ENCODE data around the gene NDST4.
"Not testable (repeated sequence)": the region's sequence is repeated elsewhere in the genome, so short reads cannot be mapped to it uniquely, and the experiment has no call there.

Gene NDST4

GRCh38 chr4:115053313-115053712, 60.1 kb downstream of the NDST4 start:
- no peak for DNase-seq

- no peak for DNase-seq
These were observed 70.9 kb downstream of the NDST4 start for GRCh38 chr4:115042496-115042895.

GRCh38 chr4:115030281-115030680, 83.1 kb downstream of the NDST4 start:
- DNase-seq: no peak

GRCh38 chr4:115028682-115029410, 84.6 kb downstream of the NDST4 start:
- DNase-seq: no peak

- DNase-seq: no peak
These were observed 113.5 kb downstream of the NDST4 start for GRCh38 chr4:114999880-115000279.

- no peak for DNase-seq
These were observed 115.1 kb downstream of the NDST4 start for GRCh38 chr4:114998316-114998715.

GRCh38 chr4:114997576-114998247, 115.7 kb downstream of the NDST4 start:
- DNase-seq: no peak

- DNase-seq: no peak
These were observed 127.3 kb downstream of the NDST4 start for GRCh38 chr4:114986133-114986532.

- DNase-seq: no peak
These were observed 132.3 kb downstream of the NDST4 start for GRCh38 chr4:114980932-114981708.

- not testable (repeated sequence) for DNase-seq
These were observed 133.0 kb downstream of the NDST4 start for GRCh38 chr4:114980399-114980798.

GRCh38 chr4:114976901-114977300, 136.5 kb downstream of the NDST4 start:
- no peak for DNase-seq

- no peak for DNase-seq
These were observed 149.4 kb downstream of the NDST4 start for GRCh38 chr4:114964026-114964425.

- DNase-seq: no peak
These were observed 167.8 kb downstream of the NDST4 start for GRCh38 chr4:114945616-114946015.

GRCh38 chr4:114941503-114941902, 171.9 kb downstream of the NDST4 start:
- no peak for DNase-seq

- no peak for DNase-seq
These were observed 185.5 kb downstream of the NDST4 start for GRCh38 chr4:114927881-114928280.

GRCh38 chr4:114926583-114926982, 186.8 kb downstream of the NDST4 start:
- no peak for DNase-seq

GRCh38 chr4:114924311-114924710, 189.1 kb downstream of the NDST4 start:
- no peak for DNase-seq

GRCh38 chr4:114922592-114922933, 190.9 kb downstream of the NDST4 start:
- no peak for DNase-seq

- DNase-seq: no peak
These were observed 191.4 kb downstream of the NDST4 start for GRCh38 chr4:114921790-114922591.

GRCh38 chr4:114921191-114921590, 192.2 kb downstream of the NDST4 start:
- no peak for DNase-seq

GRCh38 chr4:114911111-114911510, 202.3 kb downstream of the NDST4 start:
- DNase-seq: no peak

GRCh38 chr4:114907568-114907967, 205.9 kb downstream of the NDST4 start:
- DNase-seq: no peak

- DNase-seq: no peak
These were observed 208.4 kb downstream of the NDST4 start for GRCh38 chr4:114905017-114905416.

All from HCEC 1CT (cell line).